ENCODE data around the gene FURIN.
"Not testable (repeated sequence)": the region's sequence is repeated elsewhere in the genome, so short reads cannot be mapped to it uniquely, and the experiment has no call there.

The FURIN gene

DNA sequence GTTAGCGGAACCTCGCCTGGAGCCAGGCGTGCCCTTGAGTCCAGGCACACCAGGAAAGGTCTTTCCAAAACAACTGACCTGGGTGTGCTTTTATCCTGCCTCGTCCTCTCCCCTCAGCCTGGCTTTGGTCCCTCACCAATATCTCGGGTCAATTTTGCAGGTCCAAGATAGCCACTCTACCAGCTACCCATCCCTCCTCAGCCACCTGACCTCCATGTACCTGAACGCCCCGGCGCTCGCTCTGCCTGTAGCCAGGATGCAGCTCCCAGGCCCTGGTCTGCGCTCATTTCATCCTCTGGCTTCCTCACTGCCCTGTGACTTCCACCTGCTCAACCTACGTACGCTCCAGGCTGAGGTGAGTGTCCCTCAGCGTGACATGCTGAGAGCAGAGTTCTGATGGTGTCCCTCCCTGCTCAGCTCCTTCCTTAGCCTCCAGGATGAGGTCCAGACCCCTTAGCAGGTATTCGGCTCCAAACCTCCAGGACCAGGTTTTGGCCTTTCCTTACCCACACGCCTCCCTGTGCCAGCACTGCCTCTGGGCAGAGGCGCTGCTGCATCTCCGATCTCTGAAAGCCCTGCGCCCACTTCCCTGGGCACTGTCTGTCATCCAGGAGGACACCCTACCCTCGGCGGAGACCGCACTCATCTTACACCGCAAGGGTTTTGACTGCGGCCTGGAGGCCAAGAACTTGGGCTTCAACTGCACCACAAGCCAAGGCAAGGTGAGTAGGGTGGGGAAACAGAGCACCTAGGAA, 49.8 kb downstream of the FURIN start:
- DNase-seq, result no peak

- no peak for DNase-seq
These were observed 50.4 kb downstream of the FURIN start for GRCh38 chr15:90918835-90919234.

- no peak for DNase-seq
These were observed 53.5 kb downstream of the FURIN start for GRCh38 chr15:90921887-90922286.

DNA sequence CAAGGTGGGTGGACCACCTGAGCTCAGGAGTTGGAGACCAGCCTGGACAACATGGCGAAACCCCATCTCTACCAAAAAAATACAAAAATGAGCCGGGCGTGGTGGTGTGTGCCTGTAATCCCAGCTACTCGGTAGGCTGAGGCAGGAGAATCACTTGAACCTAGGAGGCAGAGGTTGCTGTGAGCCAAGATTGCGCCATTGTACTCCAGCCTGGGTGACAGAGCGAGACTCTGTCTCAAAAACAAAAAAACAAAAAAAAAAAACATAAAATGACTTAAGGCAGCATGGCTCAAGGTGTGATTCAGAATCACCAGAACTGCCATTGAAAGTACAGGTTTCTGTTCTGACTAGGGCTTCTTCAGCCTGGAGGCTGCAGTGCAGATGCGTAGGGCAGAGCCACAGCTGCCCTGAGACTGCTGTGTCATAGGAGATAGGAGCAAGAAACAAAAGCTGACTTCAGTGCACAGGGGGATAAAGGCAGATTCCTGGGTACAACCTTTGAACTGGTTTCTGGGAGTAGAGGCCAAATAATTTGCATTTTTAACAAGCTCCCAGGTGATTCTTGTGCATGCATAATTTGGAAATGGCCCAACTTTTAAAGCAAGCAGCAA, 54.4 kb downstream of the FURIN start:
- DNase-seq, result peak; percentile 36

GRCh38 chr15:90924375-90924774, 56.0 kb downstream of the FURIN start:
- no peak for DNase-seq

GRCh38 chr15:90926766-90927165, 58.4 kb downstream of the FURIN start:
- DNase-seq, result not testable (repeated sequence)

- DNase-seq, result not testable (repeated sequence)
These were observed 59.7 kb downstream of the FURIN start for GRCh38 chr15:90928106-90928505.

- peak; percentile 18 for DNase-seq
These were observed 61.0 kb downstream of the FURIN start for GRCh38 chr15:90929246-90930019.

DNA sequence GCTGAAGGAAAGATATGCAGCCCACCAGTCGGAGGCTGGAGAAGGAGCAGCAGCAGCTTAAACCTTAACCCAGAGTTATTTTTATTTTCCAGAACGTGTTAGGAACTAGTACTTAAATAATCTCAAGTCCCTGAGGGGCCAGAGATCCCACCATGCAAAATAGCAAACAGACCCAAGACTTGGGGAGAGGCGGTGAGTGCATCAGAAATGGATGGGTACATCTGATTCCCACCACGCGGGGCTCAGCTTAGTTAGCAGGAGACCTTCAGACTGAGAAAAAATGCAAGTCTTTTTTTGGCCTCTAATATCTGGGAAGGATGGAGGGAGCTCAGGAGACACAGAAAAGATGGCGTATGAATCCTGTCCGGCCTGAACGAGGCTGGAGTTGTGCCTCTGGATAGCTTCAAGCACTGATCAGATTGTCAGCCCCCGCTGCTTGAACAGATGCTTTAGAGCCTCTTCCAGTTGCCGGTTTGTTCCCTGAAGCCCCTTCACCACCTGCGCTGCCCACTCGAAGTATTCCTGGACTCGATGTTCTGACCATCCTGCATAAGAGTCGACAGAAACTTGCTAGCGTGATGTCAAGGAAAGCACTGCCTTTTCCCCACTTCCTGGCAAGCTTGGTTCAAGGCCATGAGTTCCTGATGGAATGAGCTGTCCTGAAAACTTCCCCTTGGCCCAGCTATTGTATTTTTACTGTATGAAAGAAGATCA, 62.6 kb downstream of the FURIN start:
- DNase-seq, result no peak

GRCh38 chr15:90931575-90931827, 63.1 kb downstream of the FURIN start:
- DNase-seq, result no peak

DNA sequence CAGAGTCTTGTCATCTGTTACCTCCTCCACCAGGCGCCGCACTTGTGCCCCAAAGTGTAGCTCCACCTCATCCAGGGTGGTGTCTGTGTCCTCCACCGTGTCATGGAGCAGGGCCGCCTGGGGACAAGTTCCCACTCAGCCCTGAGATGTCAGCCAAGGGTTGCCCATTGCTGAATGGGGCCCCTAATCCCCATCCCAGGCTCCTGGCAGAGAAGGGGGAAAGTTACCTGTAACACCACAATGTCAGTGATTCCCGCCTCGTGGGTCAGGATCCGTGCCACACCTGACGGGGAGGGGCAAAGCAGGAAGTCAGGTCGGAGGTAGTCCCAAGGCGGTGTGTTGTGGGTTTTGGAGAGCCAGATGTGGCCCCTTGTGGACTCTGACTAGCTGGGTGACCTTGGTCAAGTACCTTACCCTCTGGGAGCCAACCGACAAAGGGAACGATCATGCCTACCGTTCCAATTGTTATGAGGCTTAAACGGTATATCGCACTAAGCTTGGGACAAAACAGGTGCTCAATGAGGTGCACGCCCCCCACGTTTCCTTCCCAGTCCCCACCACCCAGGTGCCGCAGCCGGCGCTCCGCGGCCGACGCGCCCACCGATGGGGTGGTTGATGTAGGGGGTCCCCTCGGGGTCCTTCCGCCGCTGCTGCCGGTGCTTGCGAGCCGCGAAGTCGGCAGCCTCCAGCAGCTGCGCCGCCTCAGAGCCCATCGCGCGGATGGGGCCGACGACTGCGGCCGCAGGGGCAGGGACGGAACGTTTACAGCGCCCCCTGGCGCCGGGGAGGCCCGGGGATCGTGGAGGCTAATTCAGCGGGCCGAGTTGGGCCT, 63.7 kb downstream of the FURIN start, which contains the start of gene HDDC3:
Gene HDDC3 (minus strand): TSS at position 722 of the 832 bp plus-strand sequence. CDS start 9 bp downstream, at position 713.
- peak; percentile 97 for DNase-seq

- DNase-seq, result no peak
These were observed 64.2 kb downstream of the FURIN start for GRCh38 chr15:90932660-90932991.
